Panc1 (cell line): ENCODE data around the gene TIMP1.

Source experiments
- CTCF ChIP-seq: fragments of 450-650 bp; IDR thresholded peaks from 2 replicates; pipeline ENCODE4 v1.5.1; 2017; ENCODE audit warnings: mild to moderate bottlenecking
- POLR2AphosphoS5 ChIP-seq: IDR thresholded peaks from 2 replicates; pipeline ENCODE4 v1.6.1; 2012; ENCODE audit warnings: mild to moderate bottlenecking, low read depth, low read length, moderate library complexity
- REST ChIP-seq, 2 experiments: IDR thresholded peaks; 2 replicates each; pipeline ENCODE4 v1.6.1; 2011 to 2012; ENCODE audit warnings: low read depth in 2 of 2, control low read depth in 1 of 2, low read length in 1 of 2, mild to moderate bottlenecking in 1 of 2, moderate library complexity in 1 of 2; ENCODE audit not compliant: insufficient read depth in 1 of 2
- TCF7L2 ChIP-seq: IDR thresholded peaks from 2 replicates; pipeline ENCODE4 v1.6.1; 2011; ENCODE audit warnings: mild to moderate bottlenecking, low read depth, low read length, inconsistent platforms

GRCh38 chrX:47621851-47622250 is 39.6 kb downstream of the TIMP1 start:
- TF ChIP-seq CTCF, result no peak
- TF ChIP-seq REST (IDR thresholded peaks at IDR 0.05; ENCODE audit: insufficient read depth in 1 of 2, low read depth in 2 of 2, low read length in 1 of 2), result no peak
- no peak for TF ChIP-seq TCF7L2
- TF ChIP-seq POLR2AphosphoS5, result no peak
